Omental fat pad (tissue), 4 donors: Measurements from ENCODE around the gene SLC36A3. TPM values are rescaled to one million over a fixed set of nuclear protein-coding genes. Genes with fewer than 3 reads are reported as not detected.

Experiments used
- ATAC-seq: fragments of 150-250 bp; one replicate; pipeline ENCODE4 v1.9.1; 2016; ENCODE audit warnings: mild to moderate bottlenecking, moderate library complexity; ENCODE audit not compliant: low FRiP score
- DNase-seq: peaks from one replicate; pipeline ENCODE4 v3.0.0-alpha.2; 2019; ENCODE audit warnings: low spot score
- CTCF ChIP-seq, 3 donors: fragments of 450-650 bp; IDR thresholded peaks; one replicate each; pipeline ENCODE4 v1.5.1; 2016 to 2017; ENCODE audit warnings: antibody characterized with exemption in 3 of 3, mild to moderate bottlenecking in 3 of 3, moderate library complexity in 2 of 3
- total RNA-seq, 4 donors: library from RNA; depleted of rRNA; stranded (reverse); fragments of >200 nt; gene quantifications; one replicate each; pipeline ENCODE4 v1.1.0, GENCODE V29; 2016

The SLC36A3 gene
- total RNA-seq, 4 donors from 2014 or later, result not detected

GRCh38 chr5:151298063-151298855 lies 5.3 kb downstream of the SLC36A3 start:
- DNase-seq, result no peak
- TF ChIP-seq CTCF (IDR thresholded peaks at IDR 0.05), result no peak
- ATAC-seq, result peak; percentile 62

- TF ChIP-seq CTCF (IDR thresholded peaks at IDR 0.05), result no peak
- no peak for ATAC-seq
Observed at GRCh38 chr5:151296974-151297373, 6.6 kb downstream of the SLC36A3 start.

GRCh38 chr5:151296478-151296830 lies 7.1 kb downstream of the SLC36A3 start:
- ATAC-seq, result no peak
- no peak for DNase-seq
- TF ChIP-seq CTCF (IDR thresholded peaks at IDR 0.05), result no peak

More at GRCh38 chr5:151296974-151297373, 6.6 kb downstream of the SLC36A3 start:
- no peak for DNase-seq

- no peak for TF ChIP-seq CTCF (IDR thresholded peaks at IDR 0.05)
- ATAC-seq, result no peak
- no peak for DNase-seq
Observed at GRCh38 chr5:151295791-151296477, 7.6 kb downstream of the SLC36A3 start.

- no peak for DNase-seq
- TF ChIP-seq CTCF (IDR thresholded peaks at IDR 0.05), result no peak
- no peak for ATAC-seq
Observed at GRCh38 chr5:151295138-151295537, 8.4 kb downstream of the SLC36A3 start.

- DNase-seq (no peak), ATAC-seq (no peak)
- no peak for TF ChIP-seq CTCF (IDR thresholded peaks at IDR 0.05)
Observed at GRCh38 chr5:151293624-151294023, 9.9 kb downstream of the SLC36A3 start.

- DNase-seq (no peak), ATAC-seq (no peak)
- TF ChIP-seq CTCF (IDR thresholded peaks at IDR 0.05), result no peak
Observed at GRCh38 chr5:151288180-151288579, 15.4 kb downstream of the SLC36A3 start.
